H9 (cell line): ENCODE measurements around the gene ROR1. TPM values are rescaled to one million over a fixed set of nuclear protein-coding genes. Genes with fewer than 3 reads are reported as not detected.

Experiments used
- DNase-seq: peaks from one replicate; pipeline ENCODE4 v3.0.0-alpha.2; 2017
- H2AFZ ChIP-seq: one replicate; pipeline ENCODE4 v1.6.1; 2013; ENCODE audit warnings: mild to moderate bottlenecking, low read length, control low read depth, moderate library complexity
- H2AK5ac ChIP-seq: 2 replicates; pipeline ENCODE4 v1.6.1; 2013; ENCODE audit warnings: low read length, control low read depth, mixed read lengths; ENCODE audit not compliant: insufficient read length
- H2BK120ac ChIP-seq: one replicate; pipeline ENCODE4 v1.6.1; 2013; ENCODE audit warnings: low read depth, mild to moderate bottlenecking, low read length, control low read depth, inconsistent platforms; ENCODE audit not compliant: poor library complexity, severe bottlenecking
- H2BK12ac ChIP-seq: 2 replicates; pipeline ENCODE4 v1.6.1; 2013; ENCODE audit warnings: low read length, control low read depth, mixed read lengths, low read depth; ENCODE audit not compliant: insufficient read length
- H2BK15ac ChIP-seq: 2 replicates; pipeline ENCODE4 v1.6.1; 2013; ENCODE audit warnings: low read depth, low read length, control low read depth
- H2BK20ac ChIP-seq: one replicate; pipeline ENCODE4 v1.6.1; 2013; ENCODE audit warnings: low read depth, mild to moderate bottlenecking, low read length, control low read depth, inconsistent platforms; ENCODE audit not compliant: poor library complexity, severe bottlenecking
- H2BK5ac ChIP-seq: 2 replicates; pipeline ENCODE4 v1.6.1; 2013; ENCODE audit warnings: low read length, control low read depth, mixed read lengths; ENCODE audit not compliant: insufficient read length
- H3K14ac ChIP-seq: 2 replicates; pipeline ENCODE4 v1.6.1; 2013; ENCODE audit warnings: low read length, control low read depth; ENCODE audit not compliant: insufficient read depth
- H3K18ac ChIP-seq: 2 replicates; pipeline ENCODE4 v1.6.1; 2013; ENCODE audit warnings: low read depth, mild to moderate bottlenecking, mixed read lengths, low read length, control low read depth; ENCODE audit not compliant: insufficient read length
- H3K23ac ChIP-seq: 2 replicates; pipeline ENCODE4 v1.6.1; 2013; ENCODE audit warnings: low read length, control low read depth, mixed read lengths, low read depth; ENCODE audit not compliant: insufficient read length
- H3K23me2 ChIP-seq: 2 replicates; pipeline ENCODE4 v1.6.1; 2013; ENCODE audit warnings: low read depth, mild to moderate bottlenecking, mixed read lengths, low read length, control low read depth; ENCODE audit not compliant: insufficient read length, poor library complexity, severe bottlenecking
- H3K27ac ChIP-seq: 2 replicates; pipeline ENCODE4 v1.5.1; 2013; ENCODE audit warnings: low read length, control low read depth, mixed read lengths, low read depth; ENCODE audit not compliant: insufficient read length
- H3K27me3 ChIP-seq: 2 replicates; pipeline ENCODE4 v1.6.1; 2013; ENCODE audit warnings: low read length, control low read depth, inconsistent platforms; ENCODE audit not compliant: insufficient read depth
- H3K4ac ChIP-seq: 2 replicates; pipeline ENCODE4 v1.6.1; 2013; ENCODE audit warnings: low read depth, mild to moderate bottlenecking, control low read depth, inconsistent platforms, low read length, moderate library complexity
- H3K4me1 ChIP-seq: 2 replicates; pipeline ENCODE4 v1.6.1; 2013; ENCODE audit warnings: low read length, control low read depth, inconsistent platforms; ENCODE audit not compliant: insufficient read depth
- H3K4me2 ChIP-seq: 2 replicates; pipeline ENCODE4 v1.6.1; 2013; ENCODE audit warnings: low read length, control low read depth, mixed read lengths; ENCODE audit not compliant: insufficient read length, insufficient read depth
- H3K56ac ChIP-seq: 2 replicates; pipeline ENCODE4 v1.6.1; 2013; ENCODE audit warnings: low read depth, mild to moderate bottlenecking, mixed read lengths, low read length, control low read depth; ENCODE audit not compliant: insufficient read length
- H3K79me1 ChIP-seq: 2 replicates; pipeline ENCODE4 v1.6.1; 2013; ENCODE audit warnings: low read depth, mild to moderate bottlenecking, moderate library complexity, low read length, control low read depth, inconsistent platforms; ENCODE audit not compliant: insufficient read depth, poor library complexity, severe bottlenecking
- H3K79me2 ChIP-seq: 2 replicates; pipeline ENCODE4 v1.6.1; 2013; ENCODE audit warnings: low read length, control low read depth, inconsistent platforms; ENCODE audit not compliant: insufficient read depth
- H3K9ac ChIP-seq: 2 replicates; pipeline ENCODE4 v1.6.1; 2013; ENCODE audit warnings: low read length, control low read depth, mixed read lengths; ENCODE audit not compliant: insufficient read length; ENCODE audit errors: extremely low read depth
- H3K9me3 ChIP-seq: one replicate; pipeline ENCODE4 v1.6.1; 2013; ENCODE audit warnings: low read depth, low read length, inconsistent platforms; ENCODE audit not compliant: control insufficient read depth
- H3T11ph ChIP-seq: one replicate; pipeline ENCODE4 v1.6.1; 2013; ENCODE audit warnings: mild to moderate bottlenecking, low read length, control low read depth, inconsistent platforms
- H4K20me1 ChIP-seq: one replicate; pipeline ENCODE4 v1.6.1; 2013; ENCODE audit not compliant: control insufficient read depth, insufficient read length, insufficient read depth
- H4K5ac ChIP-seq: 2 replicates; pipeline ENCODE4 v1.6.1; 2013; ENCODE audit warnings: low read depth, mild to moderate bottlenecking, mixed read lengths, low read length, control low read depth; ENCODE audit not compliant: insufficient read length
- H4K8ac ChIP-seq: replicated peaks from 2 replicates; pipeline ENCODE4 v1.6.1; 2013; ENCODE audit warnings: low read length, control low read depth, mixed read lengths, low read depth; ENCODE audit not compliant: insufficient read length
- H4K91ac ChIP-seq: 2 replicates; pipeline ENCODE4 v1.6.1; 2013; ENCODE audit warnings: low read depth, mild to moderate bottlenecking, moderate library complexity, mixed read lengths, low read length, control low read depth; ENCODE audit not compliant: insufficient read length
- H3K27ac Mint-ChIP-seq, 3 experiments: 2 replicates in 2 of 3; 3 replicates in 1 of 3; pipeline ENCODE4 v1.8.0; 2020 to 2021; ENCODE audit warnings: mixed read lengths in 3 of 3, mild to moderate bottlenecking in 1 of 3, moderate library complexity in 1 of 3
- H3K27me3 Mint-ChIP-seq: 2 replicates; pipeline ENCODE4 v1.8.0; 2021; ENCODE audit warnings: low read depth, mild to moderate bottlenecking, moderate library complexity, mixed read lengths
- H3K36me3 Mint-ChIP-seq, 3 experiments: 2 replicates in 2 of 3; 3 replicates in 1 of 3; pipeline ENCODE4 v1.8.0; 2020 to 2021; ENCODE audit warnings: low read depth in 3 of 3, mixed read lengths in 3 of 3; ENCODE audit not compliant: insufficient read depth in 1 of 3
- H3K4me1 Mint-ChIP-seq, 2 experiments: 2 replicates each; pipeline ENCODE4 v1.8.0; 2020; ENCODE audit warnings: mixed read lengths in 2 of 2
- H3K4me3 Mint-ChIP-seq, 2 experiments: 2 replicates in 1 of 2; 3 replicates in 1 of 2; pipeline ENCODE4 v1.8.0; 2020 to 2021; ENCODE audit warnings: mild to moderate bottlenecking in 2 of 2, mixed read lengths in 2 of 2, moderate library complexity in 1 of 2
- H3K9me3 Mint-ChIP-seq, 2 experiments: 2 replicates in 1 of 2; 3 replicates in 1 of 2; pipeline ENCODE4 v1.8.0; 2020; ENCODE audit warnings: mild to moderate bottlenecking in 2 of 2, mixed read lengths in 2 of 2, moderate library complexity in 1 of 2
- CTCF ChIP-seq: fragments of 200-600 bp; sonication (generic); conservative IDR thresholded peaks from 3 replicates; pipeline ENCODE4 v1.8.0; 2021; ENCODE audit warnings: antibody characterized with exemption, mild to moderate bottlenecking
- WGBS: extraction: QIAGEN DNeasy Blood & Tissue Kit; methylation state at CpG from one replicate; pipeline ENCODE4 v1.1.7; 2013; ENCODE audit warnings: missing lambda C conversion rate, low lambda C conversion rate, mixed read lengths; ENCODE audit not compliant: insufficient read length; ENCODE audit errors: extremely low coverage; 5-methylcytosine and 5-hydroxymethylcytosine counted together
- total RNA-seq: library from RNA; stranded (reverse); gene quantifications from 2 replicates; pipeline ENCODE4 v1.2.1, GENCODE V29; 2021

Gene ROR1
- total RNA-seq, 1 experiment from 2014 or later, result 75.9 TPM

- no peak overlapping the region for H4K5ac ChIP-seq
- no peak overlapping the region for H2BK5ac ChIP-seq
- no CpG with 5 or more reads among the region's 3 CpGs for WGBS
- peaks cover 10% of the 10 kb centered on the region; the same call in 1 of the 2 replicates for H3K4me1 ChIP-seq
- peaks cover 3% of the 10 kb centered on the region for H3K79me1 ChIP-seq
- no peak for DNase-seq
- H3K23me2 ChIP-seq, result no peaks in the 10 kb centered on the region
- Mint-ChIP-seq H3K36me3 (no peaks in the 10 kb centered on the region), H3K9me3 (no peaks in the 10 kb centered on the region), H3K27ac (peak overlapping the region in 1 of 3 experiments; percentile 3; a peak in 1 of 7 replicates), H3K4me1 (peaks cover 34 to 55% of the 10 kb centered on the region in 2 experiments), H3K27me3 (no peaks in the 10 kb centered on the region; the same call in 1 of the 2 replicates), H3K4me3 (no peak overlapping the region)
- H3K9ac ChIP-seq, result no peak overlapping the region
- no peak overlapping the region for H2BK15ac ChIP-seq
- no peak overlapping the region for H4K8ac ChIP-seq
- no peak overlapping the region for H3K4ac ChIP-seq
- H3K27ac ChIP-seq, result no peak overlapping the region
- H3K9me3 ChIP-seq, result no peaks in the 10 kb centered on the region
- H3K79me2 ChIP-seq, result no peaks in the 10 kb centered on the region
- H3K18ac ChIP-seq, result no peak overlapping the region
- no peak overlapping the region for H3K14ac ChIP-seq
- no peak overlapping the region for H3T11ph ChIP-seq
- no peak overlapping the region for H2BK12ac ChIP-seq
- no peak overlapping the region for H3K56ac ChIP-seq
- H4K20me1 ChIP-seq, result no peaks in the 10 kb centered on the region
- H3K4me2 ChIP-seq, result no peak overlapping the region
- H3K23ac ChIP-seq, result no peak overlapping the region
- H2BK120ac ChIP-seq, result no peak overlapping the region
- no peak overlapping the region for H2AK5ac ChIP-seq
- no peak for TF ChIP-seq CTCF
- no peak overlapping the region for H2AFZ ChIP-seq
- H4K91ac ChIP-seq, result no peak overlapping the region
- no peak overlapping the region for H2BK20ac ChIP-seq
- H3K27me3 ChIP-seq, result no peaks in the 10 kb centered on the region
Observed at GRCh38 chr1:64111787-64112186, 338.0 kb downstream of the ROR1 start.
